ENCODE data around the gene CMC2. TPM values are rescaled to one million over a fixed set of nuclear protein-coding genes. Genes with fewer than 3 reads are reported as not detected.

The CMC2 gene
- total and polyA plus RNA-seq, 2 of the 13 experiments (the other 11 are each of a cell fraction or from before 2014, with no cell fraction given), result 116 to 129 TPM

- TF ChIP-seq ZNF572 (CRISPR knock-in tag; IDR thresholded peaks at IDR 0.05), result peak; percentile 58; the same call in 1 of the 2 replicates
- TF ChIP-seq TERF1 (CRISPR knock-in tag; IDR thresholded peaks at IDR 0.05), result no peak; the same call in 1 of the 2 replicates
- TF ChIP-seq RBM22 (optimal IDR thresholded peaks at IDR 0.05; ENCODE audit: low read length), result peak; percentile 13
- peak; percentile 72 for TF ChIP-seq ISL2 (CRISPR knock-in tag; IDR thresholded peaks at IDR 0.05)
- TF ChIP-seq CSRNP1 (CRISPR knock-in tag; IDR thresholded peaks at IDR 0.05), result peak; percentile 99
- TF ChIP-seq ZNF790 (CRISPR knock-in tag; IDR thresholded peaks at IDR 0.05; ENCODE audit: borderline replicate concordance), result no peak
- TF ChIP-seq DMTF1 (CRISPR knock-in tag; IDR thresholded peaks at IDR 0.05), result no peak
- 0 out of 2 replicates have a peak, but pooled peaks have one; percentile 5 for TF ChIP-seq RERE (CRISPR knock-in tag; IDR thresholded peaks at IDR 0.05; ENCODE audit: low read depth)
- TF ChIP-seq AGO1 (IDR thresholded peaks at IDR 0.05; ENCODE audit: low read depth, low read length, poor library complexity, severe bottlenecking), result peak; percentile 66
- TF ChIP-seq FOXO4 (CRISPR knock-in tag; conservative IDR thresholded peaks at IDR 0.05), result no peak
- TF ChIP-seq GTF2F1 (IDR thresholded peaks at IDR 0.05; ENCODE audit: low read length), result no peak; the same call in none of the 2 replicates
- TF ChIP-seq ZNF20 (CRISPR knock-in tag; IDR thresholded peaks at IDR 0.05), result no peak; the same call in 1 of the 2 replicates
These were observed at the start of gene CMC2, which contains the start of gene CENPN (continued) for GRCh38 chr16:81006813-81007695.
